Stimulated activated CD8-positive, alpha-beta memory T cell treated with anti-CD3 and anti-CD28 coated beads, Interleukin-2, amount 100 ng/mL, for 48 hours (primary cell): ENCODE measurements around the gene ARHGEF40.

Experiments used
- DNase-seq, 2 donors: peaks; one replicate each; pipeline ENCODE4 v3.0.0-alpha.2; 2020; ENCODE audit warnings: low read depth in 2 of 2

Gene ARHGEF40

DNA sequence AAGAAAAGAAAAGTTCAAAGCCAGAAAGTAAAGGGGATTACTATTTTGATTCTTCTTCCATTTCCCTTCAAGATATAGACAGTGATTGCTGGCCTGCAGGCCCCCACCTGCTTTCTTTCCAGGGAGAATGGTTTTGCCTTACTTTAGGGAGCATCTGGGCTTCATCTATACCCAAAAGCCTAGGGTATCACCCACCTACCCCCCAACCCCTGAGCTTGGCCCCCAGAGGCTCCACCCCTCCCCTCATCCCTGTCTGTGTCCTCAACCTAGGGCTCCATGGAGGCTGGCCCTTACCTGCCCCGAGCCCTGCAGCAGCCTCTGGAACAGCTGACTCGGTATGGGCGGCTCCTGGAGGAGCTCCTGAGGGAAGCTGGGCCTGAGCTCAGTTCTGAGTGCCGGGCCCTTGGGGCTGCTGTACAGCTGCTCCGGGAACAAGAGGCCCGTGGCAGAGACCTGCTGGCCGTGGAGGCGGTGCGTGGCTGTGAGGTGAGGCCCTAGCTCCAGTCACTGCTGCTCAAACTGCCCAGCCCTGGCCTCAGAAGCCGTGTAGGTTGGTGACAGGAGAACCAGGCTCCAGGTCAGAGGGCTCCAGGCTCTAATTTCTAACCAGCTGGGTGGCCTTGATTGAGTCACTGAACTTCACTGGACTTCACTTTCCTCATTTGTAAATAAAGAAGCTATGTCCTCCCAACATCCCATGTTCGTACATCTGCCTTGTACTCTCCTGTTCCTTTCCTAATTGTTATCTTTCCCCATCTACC lies 13.6 kb downstream of the ARHGEF40 start:
- no peak for DNase-seq

DNA sequence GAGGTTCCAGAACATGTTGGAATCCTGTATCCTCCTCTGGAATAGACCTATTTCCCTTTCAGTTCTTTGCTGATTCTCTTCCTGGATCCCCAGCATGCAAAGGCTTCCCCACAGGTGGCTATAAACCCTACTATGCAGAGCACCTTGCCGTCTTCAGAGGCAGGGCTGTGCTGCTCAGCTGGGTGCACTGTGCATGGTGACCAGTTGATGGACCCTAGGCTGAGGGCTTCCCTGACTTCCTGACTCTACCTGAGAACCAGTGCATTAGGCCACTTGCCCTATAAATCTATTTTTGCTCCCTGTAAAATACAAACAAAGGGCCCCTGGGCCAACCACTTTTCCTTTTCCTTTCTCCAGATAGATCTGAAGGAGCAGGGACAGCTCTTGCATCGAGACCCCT lies 14.3 kb downstream of the ARHGEF40 start:
- DNase-seq, result no peak

DNA sequence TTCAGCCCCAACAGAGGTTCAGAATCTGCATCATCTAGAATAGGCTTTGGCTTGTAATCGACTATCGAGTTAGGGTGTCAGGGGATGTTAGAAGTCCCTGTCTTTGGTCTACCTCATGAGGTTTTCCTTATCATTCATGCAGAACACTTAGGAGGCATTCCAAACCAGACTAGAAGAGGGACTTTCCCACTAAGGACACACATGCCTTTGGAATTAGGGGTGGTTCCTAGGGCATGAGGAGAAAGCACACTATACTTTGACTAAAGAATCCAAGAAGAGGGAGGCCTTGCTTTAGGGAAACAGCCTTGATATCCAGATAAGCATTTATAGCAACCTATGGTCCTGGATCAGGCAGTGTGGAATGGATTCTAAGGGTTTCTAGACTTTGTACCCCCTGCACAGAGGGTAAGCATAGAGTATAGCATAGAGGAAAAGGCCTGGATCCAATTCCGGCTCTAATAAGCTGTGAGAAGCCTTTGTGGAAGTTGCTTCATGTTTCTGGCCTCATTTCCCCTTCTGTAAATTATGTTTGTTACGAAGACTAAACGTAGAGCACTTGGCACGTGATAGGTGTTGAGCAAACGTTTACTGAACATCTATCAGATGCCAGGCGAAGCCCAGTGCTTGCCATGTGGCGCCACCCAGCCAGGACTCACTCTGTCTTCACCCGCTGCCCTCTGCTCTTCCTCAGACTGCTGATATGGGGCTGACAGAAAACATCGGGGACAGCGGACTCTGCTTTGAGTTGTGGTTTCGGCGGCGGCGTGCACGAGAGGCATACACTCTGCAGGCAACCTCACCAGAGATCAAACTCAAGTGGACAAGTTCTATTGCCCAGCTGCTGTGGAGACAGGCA lies 15.1 kb downstream of the ARHGEF40 start:
- DNase-seq, result no peak

GRCh38 chr14:21086908-21087293 lies 16.8 kb downstream of the ARHGEF40 start:
- DNase-seq, result no peak

DNA sequence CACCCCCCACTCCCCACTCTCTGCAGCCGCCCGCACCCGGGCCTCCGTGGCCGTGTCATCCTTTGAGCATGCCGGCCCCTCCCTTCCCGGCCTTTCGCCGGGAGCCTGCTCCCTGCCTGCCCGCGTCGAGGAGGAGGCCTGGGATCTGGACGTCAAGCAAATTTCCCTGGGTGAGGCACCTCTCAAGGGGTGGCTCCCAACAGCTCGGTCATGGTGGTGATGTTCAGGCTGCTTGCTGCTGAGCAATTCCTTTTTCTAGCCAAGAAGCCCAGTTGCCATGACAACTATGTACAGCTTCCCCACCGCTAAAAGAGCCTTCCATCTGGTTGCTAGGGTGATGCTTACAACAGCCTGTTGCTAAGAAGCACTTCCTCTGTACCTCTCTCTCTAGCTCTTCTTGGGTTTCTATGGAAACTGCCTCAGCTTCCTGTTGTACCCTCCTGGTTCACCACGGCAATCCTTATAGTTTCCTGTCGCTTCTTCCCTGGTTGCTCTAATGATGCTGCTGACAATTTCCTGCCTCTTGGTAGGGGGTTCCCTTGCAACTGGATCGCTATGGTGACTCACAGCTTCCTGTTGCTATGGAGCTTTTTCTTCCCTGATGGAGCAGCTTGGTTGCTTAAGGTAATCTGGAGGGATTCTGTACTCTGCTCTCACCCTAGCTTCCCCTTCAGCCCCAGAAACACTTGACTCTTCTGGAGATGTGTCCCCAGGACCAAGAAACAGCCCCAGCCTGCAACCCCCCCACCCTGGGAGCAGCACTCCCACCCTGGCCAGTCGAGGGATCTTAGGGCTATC lies 17.4 kb downstream of the ARHGEF40 start:
- no peak for DNase-seq

GRCh38 chr14:21088687-21089086 lies 18.6 kb downstream of the ARHGEF40 start:
- no peak for DNase-seq

DNA sequence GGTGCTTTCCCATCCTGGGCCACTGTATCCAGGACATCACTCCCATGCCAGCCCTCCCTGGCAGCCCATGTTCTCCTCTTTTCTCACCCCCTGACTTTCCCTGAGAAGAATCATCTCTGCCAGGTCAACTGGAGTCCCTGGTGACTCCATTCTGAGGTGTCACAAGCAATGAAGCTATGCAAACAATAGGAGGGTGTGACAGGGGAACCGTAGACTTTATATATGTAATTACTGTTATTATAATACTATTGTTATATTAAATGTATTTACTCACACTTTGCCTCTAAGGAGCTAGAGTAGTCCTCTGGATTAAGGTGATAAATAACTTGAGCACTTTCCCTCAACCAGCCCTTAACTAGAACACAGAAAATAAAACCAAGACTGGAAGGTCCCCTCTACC lies 19.2 kb downstream of the ARHGEF40 start:
- DNase-seq, result no peak

DNA sequence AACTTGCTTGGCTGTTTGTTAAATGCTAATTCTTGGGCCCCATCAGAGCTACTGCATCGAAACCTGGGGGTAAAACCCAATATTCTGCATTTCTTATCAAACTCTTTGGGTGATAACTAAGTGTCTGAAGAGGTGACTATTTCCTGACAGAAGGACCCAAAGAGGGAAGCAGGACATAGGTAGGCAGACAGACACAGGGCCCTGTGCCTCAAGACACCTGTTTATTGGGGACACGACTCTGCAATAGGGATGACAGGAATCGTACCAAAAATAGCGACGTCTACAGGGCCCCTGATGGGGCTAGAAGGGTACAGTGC lies 19.7 kb downstream of the ARHGEF40 start:
- DNase-seq, result no peak

- peak in 1 of 2 donors; percentile 36 for DNase-seq
These were observed 20.3 kb downstream of the ARHGEF40 start for GRCh38 chr14:21090194-21090939.

DNA sequence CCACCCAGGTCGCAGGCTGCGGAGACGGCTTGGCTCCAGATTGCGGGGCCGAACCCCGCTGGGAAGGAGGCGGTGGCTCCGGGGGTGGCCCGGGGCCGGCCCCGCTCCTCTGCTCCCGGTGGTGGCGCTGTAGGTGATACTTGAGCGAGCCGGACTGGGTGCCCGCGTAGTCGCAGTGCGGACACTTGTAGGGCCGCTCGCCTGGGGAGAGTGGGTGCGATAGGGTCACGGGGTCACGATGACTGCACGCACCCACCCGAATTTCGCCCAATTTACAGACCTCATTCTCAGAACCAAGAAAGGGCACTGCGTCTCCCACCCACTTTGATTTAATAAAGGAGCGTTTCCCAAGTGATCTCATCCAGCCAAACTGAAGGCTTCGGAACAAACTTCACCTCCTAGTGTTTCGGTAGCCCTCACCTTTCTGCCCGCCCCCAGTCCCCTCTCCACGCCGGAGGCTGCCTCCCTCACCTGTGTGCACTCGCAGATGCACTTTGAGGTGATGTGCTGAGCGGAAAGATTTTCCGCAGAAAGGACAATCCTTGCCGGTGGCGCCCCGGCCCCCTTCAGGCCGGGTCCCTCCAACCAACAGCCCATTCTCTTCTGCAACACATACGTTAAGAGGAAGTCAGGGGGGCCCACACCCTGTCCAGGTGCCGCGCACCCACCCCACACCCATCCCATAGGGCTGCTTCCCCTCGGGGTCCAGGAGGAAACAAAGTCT lies 21.0 kb downstream of the ARHGEF40 start:
- DNase-seq, result no peak

DNA sequence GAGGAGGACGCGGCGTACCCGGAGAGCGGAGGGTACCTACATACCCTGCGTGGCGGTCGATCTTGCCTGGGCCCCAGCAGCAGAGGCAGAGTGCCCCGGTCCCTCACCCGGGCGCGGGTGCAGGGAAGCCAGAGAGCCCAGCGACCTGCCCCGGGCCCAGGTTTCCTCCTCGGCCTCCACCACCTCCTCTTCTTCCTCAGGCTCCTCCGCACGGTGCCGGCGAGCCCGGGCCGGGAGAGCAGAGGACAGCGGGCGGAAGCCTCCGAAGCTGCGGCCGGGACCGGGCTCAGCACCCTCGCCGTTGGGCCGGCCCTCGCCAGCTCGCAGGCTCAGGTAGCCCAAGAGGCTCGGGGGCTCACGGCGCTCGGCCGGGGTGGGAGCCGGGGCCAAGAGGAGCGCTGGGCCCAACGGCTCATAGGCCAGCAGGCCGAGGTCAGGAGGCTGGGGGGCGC lies 21.7 kb downstream of the ARHGEF40 start:
- no peak for DNase-seq

GRCh38 chr14:21092273-21093011 lies 22.3 kb downstream of the ARHGEF40 start:
- peak; percentile 81 to 90 for DNase-seq

DNA sequence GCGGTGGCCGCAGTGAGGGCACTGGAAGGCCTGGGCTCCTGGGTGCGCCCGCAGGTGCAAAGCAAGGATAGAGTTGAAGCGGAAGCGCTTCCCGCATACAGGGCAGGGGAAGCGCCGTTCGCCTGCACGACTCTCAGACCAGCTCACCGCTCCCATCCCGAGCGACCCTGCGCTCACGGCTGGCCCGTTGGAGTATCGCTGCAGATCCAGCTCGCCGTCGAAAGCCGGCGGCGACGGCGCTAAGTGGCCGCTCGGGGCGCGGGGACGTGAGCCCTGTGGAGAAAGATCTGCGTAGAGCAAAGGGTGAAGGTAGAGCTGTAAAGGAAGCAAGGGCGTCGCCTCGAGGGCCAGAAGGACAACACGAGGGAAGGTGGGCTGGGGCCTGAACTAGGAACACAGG lies 22.9 kb downstream of the ARHGEF40 start:
- DNase-seq, result no peak

DNA sequence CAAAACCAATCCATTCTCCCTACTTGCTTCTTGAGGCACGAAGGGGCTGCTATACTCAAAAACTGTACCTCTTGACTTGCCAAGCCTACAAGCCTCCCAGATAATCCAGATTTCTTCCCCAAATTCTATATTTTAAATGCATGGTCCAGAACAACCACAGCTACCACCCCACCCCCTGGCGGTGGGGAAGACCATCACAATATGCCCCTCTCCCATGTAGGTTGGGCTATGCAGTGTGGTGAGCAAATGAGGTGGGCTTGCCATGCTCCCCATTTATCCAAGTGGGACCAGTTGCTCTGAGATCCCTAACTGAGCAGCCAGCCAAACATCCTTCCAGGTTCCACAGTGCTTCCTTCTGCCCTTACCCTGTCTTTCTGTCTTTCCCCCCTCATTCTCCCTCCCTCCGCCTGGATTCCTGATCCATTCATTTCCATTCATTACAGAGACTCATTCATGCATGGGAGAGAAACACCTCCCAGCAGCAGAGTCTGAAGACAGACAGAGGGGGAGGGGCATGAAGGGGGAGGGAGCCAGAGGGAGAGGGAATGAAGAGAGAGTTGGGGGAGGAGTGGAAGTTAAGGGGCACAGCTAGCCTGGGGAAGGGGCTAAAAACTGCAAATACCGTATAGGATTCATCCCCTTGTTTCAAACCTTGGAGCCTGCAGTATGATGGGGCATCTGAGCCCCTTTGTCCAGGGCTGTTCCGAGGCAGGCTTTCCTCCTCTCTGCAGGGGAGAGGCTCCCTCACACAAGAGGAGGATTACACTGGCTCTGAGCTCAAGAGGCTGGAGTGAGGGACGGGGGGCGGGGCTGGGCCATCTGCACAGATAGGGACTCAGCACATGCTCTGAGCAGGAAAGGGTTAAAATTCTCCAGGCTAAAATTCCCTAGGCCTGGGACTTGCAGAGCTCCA lies 23.9 kb downstream of the ARHGEF40 start:
- DNase-seq, result no peak

GRCh38 chr14:21095430-21096205 lies 25.5 kb downstream of the ARHGEF40 start:
- no peak for DNase-seq

GRCh38 chr14:21096438-21096837 lies 26.3 kb downstream of the ARHGEF40 start:
- DNase-seq, result no peak

- no peak for DNase-seq
These were observed 27.0 kb downstream of the ARHGEF40 start for GRCh38 chr14:21096978-21097635.

DNA sequence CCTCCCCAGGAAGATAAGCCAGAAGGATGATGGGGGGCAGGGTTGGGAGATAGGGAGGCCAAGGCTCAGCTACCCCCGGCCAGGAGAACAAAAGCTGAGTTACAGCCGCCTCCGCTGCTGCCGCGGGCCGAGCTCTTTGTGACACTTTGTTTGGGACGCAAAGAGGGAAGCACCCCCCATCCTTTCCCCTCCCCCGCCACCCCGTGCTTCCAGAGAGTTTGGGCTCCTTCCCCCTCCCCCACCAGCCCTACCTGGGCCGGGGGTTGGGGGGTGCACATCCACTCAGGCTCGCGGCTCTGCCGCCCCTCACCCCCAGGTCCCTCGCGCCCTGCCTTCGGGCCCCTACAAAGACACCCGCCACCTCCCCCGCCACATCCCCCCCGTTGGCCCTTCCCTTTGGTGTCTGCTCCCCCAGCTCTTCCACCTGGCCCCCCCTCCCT lies 27.6 kb downstream of the ARHGEF40 start:
- DNase-seq, result no peak
